H9 (cell line): Measurements from ENCODE around the gene SCUBE3. TPM values are rescaled to one million over a fixed set of nuclear protein-coding genes. Genes with fewer than 3 reads are reported as not detected.

Source experiments
- DNase-seq: peaks from one replicate; pipeline ENCODE4 v3.0.0-alpha.2; 2017
- H2AFZ ChIP-seq: one replicate; pipeline ENCODE4 v1.6.1; 2013; ENCODE audit warnings: mild to moderate bottlenecking, low read length, control low read depth, moderate library complexity
- H2AK5ac ChIP-seq: 2 replicates; pipeline ENCODE4 v1.6.1; 2013; ENCODE audit warnings: low read length, control low read depth, mixed read lengths; ENCODE audit not compliant: insufficient read length
- H2BK120ac ChIP-seq: one replicate; pipeline ENCODE4 v1.6.1; 2013; ENCODE audit warnings: low read depth, mild to moderate bottlenecking, low read length, control low read depth, inconsistent platforms; ENCODE audit not compliant: poor library complexity, severe bottlenecking
- H2BK12ac ChIP-seq: 2 replicates; pipeline ENCODE4 v1.6.1; 2013; ENCODE audit warnings: low read length, control low read depth, mixed read lengths, low read depth; ENCODE audit not compliant: insufficient read length
- H2BK15ac ChIP-seq: 2 replicates; pipeline ENCODE4 v1.6.1; 2013; ENCODE audit warnings: low read depth, low read length, control low read depth
- H2BK20ac ChIP-seq: one replicate; pipeline ENCODE4 v1.6.1; 2013; ENCODE audit warnings: low read depth, mild to moderate bottlenecking, low read length, control low read depth, inconsistent platforms; ENCODE audit not compliant: poor library complexity, severe bottlenecking
- H2BK5ac ChIP-seq: 2 replicates; pipeline ENCODE4 v1.6.1; 2013; ENCODE audit warnings: low read length, control low read depth, mixed read lengths; ENCODE audit not compliant: insufficient read length
- H3K14ac ChIP-seq: 2 replicates; pipeline ENCODE4 v1.6.1; 2013; ENCODE audit warnings: low read length, control low read depth; ENCODE audit not compliant: insufficient read depth
- H3K18ac ChIP-seq: 2 replicates; pipeline ENCODE4 v1.6.1; 2013; ENCODE audit warnings: low read depth, mild to moderate bottlenecking, mixed read lengths, low read length, control low read depth; ENCODE audit not compliant: insufficient read length
- H3K23ac ChIP-seq: 2 replicates; pipeline ENCODE4 v1.6.1; 2013; ENCODE audit warnings: low read length, control low read depth, mixed read lengths, low read depth; ENCODE audit not compliant: insufficient read length
- H3K23me2 ChIP-seq: 2 replicates; pipeline ENCODE4 v1.6.1; 2013; ENCODE audit warnings: low read depth, mild to moderate bottlenecking, mixed read lengths, low read length, control low read depth; ENCODE audit not compliant: insufficient read length, poor library complexity, severe bottlenecking
- H3K27ac ChIP-seq: 2 replicates; pipeline ENCODE4 v1.5.1; 2013; ENCODE audit warnings: low read length, control low read depth, mixed read lengths, low read depth; ENCODE audit not compliant: insufficient read length
- H3K27me3 ChIP-seq: 2 replicates; pipeline ENCODE4 v1.6.1; 2013; ENCODE audit warnings: low read length, control low read depth, inconsistent platforms; ENCODE audit not compliant: insufficient read depth
- H3K4ac ChIP-seq: 2 replicates; pipeline ENCODE4 v1.6.1; 2013; ENCODE audit warnings: low read depth, mild to moderate bottlenecking, control low read depth, inconsistent platforms, low read length, moderate library complexity
- H3K4me1 ChIP-seq: 2 replicates; pipeline ENCODE4 v1.6.1; 2013; ENCODE audit warnings: low read length, control low read depth, inconsistent platforms; ENCODE audit not compliant: insufficient read depth
- H3K4me2 ChIP-seq: 2 replicates; pipeline ENCODE4 v1.6.1; 2013; ENCODE audit warnings: low read length, control low read depth, mixed read lengths; ENCODE audit not compliant: insufficient read length, insufficient read depth
- H3K56ac ChIP-seq: 2 replicates; pipeline ENCODE4 v1.6.1; 2013; ENCODE audit warnings: low read depth, mild to moderate bottlenecking, mixed read lengths, low read length, control low read depth; ENCODE audit not compliant: insufficient read length
- H3K79me1 ChIP-seq: 2 replicates; pipeline ENCODE4 v1.6.1; 2013; ENCODE audit warnings: low read depth, mild to moderate bottlenecking, moderate library complexity, low read length, control low read depth, inconsistent platforms; ENCODE audit not compliant: insufficient read depth, poor library complexity, severe bottlenecking
- H3K79me2 ChIP-seq: 2 replicates; pipeline ENCODE4 v1.6.1; 2013; ENCODE audit warnings: low read length, control low read depth, inconsistent platforms; ENCODE audit not compliant: insufficient read depth
- H3K9ac ChIP-seq: 2 replicates; pipeline ENCODE4 v1.6.1; 2013; ENCODE audit warnings: low read length, control low read depth, mixed read lengths; ENCODE audit not compliant: insufficient read length; ENCODE audit errors: extremely low read depth
- H3K9me3 ChIP-seq: one replicate; pipeline ENCODE4 v1.6.1; 2013; ENCODE audit warnings: low read depth, low read length, inconsistent platforms; ENCODE audit not compliant: control insufficient read depth
- H3T11ph ChIP-seq: one replicate; pipeline ENCODE4 v1.6.1; 2013; ENCODE audit warnings: mild to moderate bottlenecking, low read length, control low read depth, inconsistent platforms
- H4K20me1 ChIP-seq: one replicate; pipeline ENCODE4 v1.6.1; 2013; ENCODE audit not compliant: control insufficient read depth, insufficient read length, insufficient read depth
- H4K5ac ChIP-seq: 2 replicates; pipeline ENCODE4 v1.6.1; 2013; ENCODE audit warnings: low read depth, mild to moderate bottlenecking, mixed read lengths, low read length, control low read depth; ENCODE audit not compliant: insufficient read length
- H4K8ac ChIP-seq: replicated peaks from 2 replicates; pipeline ENCODE4 v1.6.1; 2013; ENCODE audit warnings: low read length, control low read depth, mixed read lengths, low read depth; ENCODE audit not compliant: insufficient read length
- H4K91ac ChIP-seq: 2 replicates; pipeline ENCODE4 v1.6.1; 2013; ENCODE audit warnings: low read depth, mild to moderate bottlenecking, moderate library complexity, mixed read lengths, low read length, control low read depth; ENCODE audit not compliant: insufficient read length
- H3K27ac Mint-ChIP-seq, 3 experiments: 2 replicates in 2 of 3; 3 replicates in 1 of 3; pipeline ENCODE4 v1.8.0; 2020 to 2021; ENCODE audit warnings: mixed read lengths in 3 of 3, mild to moderate bottlenecking in 1 of 3, moderate library complexity in 1 of 3
- H3K27me3 Mint-ChIP-seq: 2 replicates; pipeline ENCODE4 v1.8.0; 2021; ENCODE audit warnings: low read depth, mild to moderate bottlenecking, moderate library complexity, mixed read lengths
- H3K36me3 Mint-ChIP-seq, 3 experiments: 2 replicates in 2 of 3; 3 replicates in 1 of 3; pipeline ENCODE4 v1.8.0; 2020 to 2021; ENCODE audit warnings: low read depth in 3 of 3, mixed read lengths in 3 of 3; ENCODE audit not compliant: insufficient read depth in 1 of 3
- H3K4me1 Mint-ChIP-seq, 2 experiments: 2 replicates each; pipeline ENCODE4 v1.8.0; 2020; ENCODE audit warnings: mixed read lengths in 2 of 2
- H3K4me3 Mint-ChIP-seq, 2 experiments: 2 replicates in 1 of 2; 3 replicates in 1 of 2; pipeline ENCODE4 v1.8.0; 2020 to 2021; ENCODE audit warnings: mild to moderate bottlenecking in 2 of 2, mixed read lengths in 2 of 2, moderate library complexity in 1 of 2
- H3K9me3 Mint-ChIP-seq, 2 experiments: 2 replicates in 1 of 2; 3 replicates in 1 of 2; pipeline ENCODE4 v1.8.0; 2020; ENCODE audit warnings: mild to moderate bottlenecking in 2 of 2, mixed read lengths in 2 of 2, moderate library complexity in 1 of 2
- CTCF ChIP-seq: fragments of 200-600 bp; sonication (generic); conservative IDR thresholded peaks from 3 replicates; pipeline ENCODE4 v1.8.0; 2021; ENCODE audit warnings: antibody characterized with exemption, mild to moderate bottlenecking
- WGBS: extraction: QIAGEN DNeasy Blood & Tissue Kit; methylation state at CpG from one replicate; pipeline ENCODE4 v1.1.7; 2013; ENCODE audit warnings: missing lambda C conversion rate, low lambda C conversion rate, mixed read lengths; ENCODE audit not compliant: insufficient read length; ENCODE audit errors: extremely low coverage; 5-methylcytosine and 5-hydroxymethylcytosine counted together
- total RNA-seq: library from RNA; stranded (reverse); gene quantifications from 2 replicates; pipeline ENCODE4 v1.2.1, GENCODE V29; 2021

Gene SCUBE3
- total RNA-seq, 1 experiment from 2014 or later, result 2.7 TPM

- Histone ChIP-seq H2BK120ac (no peak overlapping the region), H2BK20ac (no peak overlapping the region), H3K14ac (no peak overlapping the region), H3K4ac (no peak overlapping the region), H4K91ac (no peak overlapping the region), H3K79me1 (no peaks in the 10 kb centered on the region), H4K5ac (no peak overlapping the region), H3K9me3 (no peaks in the 10 kb centered on the region), H2AFZ (no peak overlapping the region), H4K8ac (no peak overlapping the region), H3K27ac (no peak overlapping the region), H3K23me2 (no peaks in the 10 kb centered on the region), H3K4me2 (no peak overlapping the region), H3K56ac (no peak overlapping the region), H2AK5ac (no peak overlapping the region), H2BK12ac (no peak overlapping the region), H4K20me1 (no peaks in the 10 kb centered on the region), H3K27me3 (no peaks in the 10 kb centered on the region), H3K23ac (no peak overlapping the region), H2BK15ac (no peak overlapping the region), H3K9ac (no peak overlapping the region), H3K18ac (no peak overlapping the region), H3T11ph (no peak overlapping the region), H3K79me2 (no peaks in the 10 kb centered on the region), H3K4me1 (no peaks in the 10 kb centered on the region; the same call in 1 of the 2 replicates), H2BK5ac (no peak overlapping the region)
- no peak overlapping the region for H3K4me3 Mint-ChIP-seq
- no peak for DNase-seq
- no CpG with 5 or more reads among the region's 3 CpGs for WGBS
- peaks cover 20 to 25% of the 10 kb centered on the region in 2 experiments for H3K4me1 Mint-ChIP-seq
- H3K27ac Mint-ChIP-seq, result no peak overlapping the region
- H3K9me3 Mint-ChIP-seq, result no peaks in the 10 kb centered on the region
- peaks cover 10% of the 10 kb centered on the region for H3K27me3 Mint-ChIP-seq
- no peak for TF ChIP-seq CTCF
- no peaks in the 10 kb centered on the region for H3K36me3 Mint-ChIP-seq
These were observed 36.6 kb upstream of the SCUBE3 start for GRCh38 chr6:35177157-35177556.
